Colonic mucosa (tissue), 4 donors: Measurements from ENCODE around the gene ZNF239. TPM values are rescaled to one million over a fixed set of nuclear protein-coding genes. Genes with fewer than 3 reads are reported as not detected.
"Not testable (repeated sequence)": the region's sequence is repeated elsewhere in the genome, so short reads cannot be mapped to it uniquely, and the experiment has no call there.

Experiments used
- DNase-seq: peaks from one replicate; pipeline ENCODE4 v3.0.0-alpha.2; 2020
- H3K27ac ChIP-seq: fragments of 200-600 bp; one replicate; pipeline ENCODE4 v1.8.0; 2021
- H3K27me3 ChIP-seq: fragments of 200-600 bp; one replicate; pipeline ENCODE4 v1.8.0; 2021
- H3K36me3 ChIP-seq: fragments of 200-600 bp; one replicate; pipeline ENCODE4 v1.8.0; 2021
- H3K4me1 ChIP-seq: fragments of 200-600 bp; one replicate; pipeline ENCODE4 v1.8.0; 2021; ENCODE audit warnings: mild to moderate bottlenecking
- H3K4me3 ChIP-seq: fragments of 200-600 bp; one replicate; pipeline ENCODE4 v1.8.0; 2021
- H3K9ac ChIP-seq, 2 donors: one replicate each; pipeline ENCODE4 v1.7.0; 2013; ENCODE audit warnings: control low read depth in 2 of 2, low read depth in 2 of 2, low read length in 2 of 2
- H3K9me3 ChIP-seq: fragments of 200-600 bp; one replicate; pipeline ENCODE4 v1.8.0; 2021
- intact Hi-C: fragments of 100-400 bp; cut with DNase I; formaldehyde crosslinking; loops from one replicate; pipeline ENCODE4 v1.14.1; 2022
- total RNA-seq, 2 donors: library from RNA; stranded (reverse); fragmentation: NEBNext Ultra II Directional in 1 of 2; extraction: Animal tissue kit (Norgen Biotek cat#: 25700) in 1 of 2; gene quantifications; one replicate each; pipeline ENCODE4 v1.2.1, GENCODE V29; 2021
- TF ChIP-seq, protein P1 (sequence below): fragments of 200-600 bp; IDR thresholded peaks from one replicate; pipeline ENCODE4 v1.8.0; 2022; ENCODE audit warnings: antibody characterized with exemption, mild to moderate bottlenecking
- donor health status: healthy.
- donor health status: DM: no; HTN: no; CAD: no.
- donor health status: DM: no; HTN: no; CAD: no.

Gene ZNF239
- total RNA-seq, 2 donors from 2014 or later: 1.2 to 1.9 TPM

DNA sequence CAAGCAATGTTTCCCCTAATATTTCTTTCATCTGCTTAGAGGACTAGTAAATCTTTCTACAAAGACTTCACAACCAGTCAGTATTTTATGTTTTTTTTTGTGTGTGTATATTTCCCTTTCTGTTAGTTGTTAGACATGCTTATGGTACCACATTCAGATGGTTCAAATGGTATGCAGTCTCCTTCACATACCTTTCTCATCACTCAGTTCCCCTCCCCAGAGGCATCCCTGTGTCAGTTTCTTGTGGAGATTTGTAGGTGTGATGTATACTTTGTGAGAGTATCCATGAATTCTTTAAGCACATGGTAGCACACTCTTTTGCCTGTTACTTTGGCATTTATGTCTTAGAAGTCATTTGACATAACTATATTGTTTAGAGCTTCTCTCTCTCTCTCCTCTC is 36.2 kb upstream of the ZNF239 start:
- H3K27me3 ChIP-seq: no peaks in the 10 kb centered on the region
- H3K27ac ChIP-seq: no peak overlapping the region
- no peaks in the 10 kb centered on the region for H3K4me1 ChIP-seq
- H3K9ac ChIP-seq: no peak overlapping the region
- no peaks in the 10 kb centered on the region for H3K9me3 ChIP-seq
- DNase-seq: no peak
- intact Hi-C loops: no loop called here
- no peaks in the 10 kb centered on the region for H3K36me3 ChIP-seq
- no peak overlapping the region for H3K4me3 ChIP-seq
- TF ChIP-seq, protein P1, sequence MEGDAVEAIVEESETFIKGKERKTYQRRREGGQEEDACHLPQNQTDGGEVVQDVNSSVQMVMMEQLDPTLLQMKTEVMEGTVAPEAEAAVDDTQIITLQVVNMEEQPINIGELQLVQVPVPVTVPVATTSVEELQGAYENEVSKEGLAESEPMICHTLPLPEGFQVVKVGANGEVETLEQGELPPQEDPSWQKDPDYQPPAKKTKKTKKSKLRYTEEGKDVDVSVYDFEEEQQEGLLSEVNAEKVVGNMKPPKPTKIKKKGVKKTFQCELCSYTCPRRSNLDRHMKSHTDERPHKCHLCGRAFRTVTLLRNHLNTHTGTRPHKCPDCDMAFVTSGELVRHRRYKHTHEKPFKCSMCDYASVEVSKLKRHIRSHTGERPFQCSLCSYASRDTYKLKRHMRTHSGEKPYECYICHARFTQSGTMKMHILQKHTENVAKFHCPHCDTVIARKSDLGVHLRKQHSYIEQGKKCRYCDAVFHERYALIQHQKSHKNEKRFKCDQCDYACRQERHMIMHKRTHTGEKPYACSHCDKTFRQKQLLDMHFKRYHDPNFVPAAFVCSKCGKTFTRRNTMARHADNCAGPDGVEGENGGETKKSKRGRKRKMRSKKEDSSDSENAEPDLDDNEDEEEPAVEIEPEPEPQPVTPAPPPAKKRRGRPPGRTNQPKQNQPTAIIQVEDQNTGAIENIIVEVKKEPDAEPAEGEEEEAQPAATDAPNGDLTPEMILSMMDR: no peak

DNA sequence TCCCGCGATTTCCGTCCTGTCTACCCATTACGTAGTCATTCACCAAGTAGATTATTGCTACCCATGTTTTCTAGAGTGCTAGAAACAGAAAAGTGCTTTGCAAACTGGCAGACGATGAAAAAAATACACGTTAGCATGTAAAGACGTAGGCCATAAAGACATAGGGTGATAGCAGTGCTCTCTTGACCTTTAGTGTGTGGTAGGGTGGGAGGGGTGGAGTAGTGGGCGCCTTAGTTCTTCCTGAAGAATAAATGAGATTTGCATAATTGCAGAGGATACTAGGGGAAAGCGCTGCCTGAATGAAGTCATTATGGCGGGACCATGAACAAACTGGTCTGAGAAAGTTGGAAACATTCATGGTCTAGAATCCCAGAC is 32.8 kb upstream of the ZNF239 start:
- no peak overlapping the region for H3K27ac ChIP-seq
- no peaks in the 10 kb centered on the region for H3K27me3 ChIP-seq
- no peaks in the 10 kb centered on the region for H3K4me1 ChIP-seq
- H3K9me3 ChIP-seq: no peaks in the 10 kb centered on the region
- TF ChIP-seq, protein P1: no peak
- peak overlapping the region in 1 of 2 donors; percentile 76 for H3K9ac ChIP-seq
- H3K4me3 ChIP-seq: peak overlapping the region; percentile 97
- no peaks in the 10 kb centered on the region for H3K36me3 ChIP-seq
- intact Hi-C loops: no loop called here
- no peak for DNase-seq

DNA sequence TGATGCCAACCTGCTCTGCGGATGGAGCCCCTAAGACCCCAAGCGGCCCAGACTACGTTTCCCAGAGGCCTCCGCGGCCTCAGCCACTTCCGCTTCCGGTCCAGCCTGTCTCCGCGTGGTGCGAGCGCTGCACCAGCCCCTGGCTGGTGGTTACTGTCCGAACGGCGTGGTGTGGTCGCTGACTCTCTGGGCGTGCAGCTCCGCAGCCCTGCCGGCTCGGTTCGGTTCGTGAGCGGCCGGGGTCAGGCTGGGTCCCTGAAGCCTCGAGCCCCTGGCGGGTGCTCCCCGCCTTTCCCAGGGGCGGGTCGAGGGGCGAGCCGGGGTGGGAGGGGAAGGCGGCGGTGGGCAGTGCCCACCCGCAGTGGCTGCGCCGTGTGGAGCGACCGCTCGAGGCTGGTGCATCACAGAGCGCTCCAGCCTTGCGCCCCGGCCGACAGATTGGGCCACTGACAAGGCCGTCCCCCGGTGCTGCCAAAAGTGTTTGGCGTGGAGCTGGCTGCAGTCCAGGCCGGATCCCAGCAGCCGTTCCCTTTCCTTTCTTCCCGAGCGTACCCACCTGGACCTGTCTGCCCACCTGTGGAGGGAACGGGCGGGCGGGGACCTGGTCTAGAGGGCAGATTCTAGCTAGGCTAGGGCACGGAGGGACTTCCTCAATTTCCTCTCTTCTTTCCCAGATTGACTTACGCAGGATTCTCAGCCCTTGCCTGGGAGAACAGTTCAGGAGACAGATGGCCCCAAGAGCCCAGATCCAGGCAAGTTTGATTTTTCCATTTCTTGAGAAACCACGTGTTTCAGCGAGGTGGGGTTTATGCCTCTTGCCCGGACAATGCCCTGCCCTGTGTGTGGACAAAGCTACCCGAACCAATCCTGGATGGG is 32.1 kb upstream of the ZNF239 start, which contains the start of gene ZNF485:
TSS of gene ZNF485 (plus strand) at position 116 of the 876 bp plus-strand sequence. CDS start at position 729, 613 bp downstream.
- H3K4me3 ChIP-seq: peak within 1 kb of the TSS; percentile 97
- peak within 1 kb of the TSS; percentile 31 for H3K27ac ChIP-seq
- no peaks in the 10 kb centered on the region for H3K9me3 ChIP-seq
- H3K27me3 ChIP-seq: no peaks in the 10 kb centered on the region
- TF ChIP-seq, protein P1: no peak
- no peaks in the 10 kb centered on the region for H3K36me3 ChIP-seq
- H3K4me1 ChIP-seq: no peaks in the 10 kb centered on the region
- peak within 1 kb of the TSS; percentile 66 to 76 for H3K9ac ChIP-seq
- intact Hi-C loops: no loop called here
- peak; percentile 68 for DNase-seq

DNA sequence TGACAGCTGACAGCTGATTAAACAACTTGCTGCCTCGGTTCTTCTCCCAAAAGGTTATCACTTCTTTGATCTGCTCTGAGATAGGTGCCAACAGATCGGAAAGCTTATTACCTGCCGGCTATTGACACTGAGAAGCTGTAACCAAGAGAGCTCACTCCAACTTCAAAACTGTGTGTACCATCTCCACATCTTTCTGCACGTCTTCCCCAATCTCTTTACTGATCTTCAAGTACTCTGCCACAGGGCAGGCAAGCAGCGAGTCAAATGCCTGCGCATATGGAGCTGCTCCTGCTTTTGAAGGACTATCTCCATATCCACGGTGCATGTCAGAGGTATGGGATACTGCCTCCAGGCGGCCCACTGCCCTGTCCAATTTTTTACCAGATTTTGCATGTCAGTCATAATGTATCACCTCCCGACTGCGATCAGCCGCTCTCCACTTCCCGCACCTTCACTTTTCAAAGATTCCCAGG is 31.5 kb upstream of the ZNF239 start:
- Histone ChIP-seq H3K27ac (no peak overlapping the region), H3K9ac (peak overlapping the region; percentile 66 to 76)

DNA sequence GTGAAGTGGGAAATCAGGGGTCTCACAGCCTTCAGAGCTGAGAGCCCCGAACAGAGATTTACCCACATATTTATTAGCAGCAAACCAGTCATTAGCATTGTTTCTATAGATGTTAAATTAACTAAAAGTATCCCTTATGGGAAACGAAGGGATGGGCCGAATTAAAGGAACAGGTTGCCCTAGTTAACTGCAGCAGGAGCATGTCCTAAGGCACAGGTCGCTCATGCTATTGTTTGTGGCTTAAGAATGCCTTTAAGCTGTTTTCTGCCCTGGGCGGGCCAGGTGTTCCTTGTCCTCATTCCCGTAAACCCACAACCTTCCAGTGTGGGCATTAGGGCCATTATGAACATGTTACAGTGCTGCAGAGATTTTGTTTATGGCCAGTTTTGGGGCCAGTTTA is 27.2 kb upstream of the ZNF239 start:
- H3K9ac ChIP-seq, H3K4me1 ChIP-seq, H3K27ac ChIP-seq, H3K36me3 ChIP-seq, H3K4me3 ChIP-seq, H3K9me3 ChIP-seq, intact Hi-C loops, H3K27me3 ChIP-seq, DNase-seq: not testable (repeated sequence)

More for the DNA sequence above, 31.5 kb upstream of the ZNF239 start:
- Histone ChIP-seq H3K4me3 (peak overlapping the region; percentile 97), H3K4me1 (no peaks in the 10 kb centered on the region), H3K36me3 (no peaks in the 10 kb centered on the region), H3K27me3 (no peaks in the 10 kb centered on the region), H3K9me3 (no peaks in the 10 kb centered on the region)
- TF ChIP-seq, protein P1: no peak
- DNase-seq: no peak
- intact Hi-C loops: no loop called here

DNA sequence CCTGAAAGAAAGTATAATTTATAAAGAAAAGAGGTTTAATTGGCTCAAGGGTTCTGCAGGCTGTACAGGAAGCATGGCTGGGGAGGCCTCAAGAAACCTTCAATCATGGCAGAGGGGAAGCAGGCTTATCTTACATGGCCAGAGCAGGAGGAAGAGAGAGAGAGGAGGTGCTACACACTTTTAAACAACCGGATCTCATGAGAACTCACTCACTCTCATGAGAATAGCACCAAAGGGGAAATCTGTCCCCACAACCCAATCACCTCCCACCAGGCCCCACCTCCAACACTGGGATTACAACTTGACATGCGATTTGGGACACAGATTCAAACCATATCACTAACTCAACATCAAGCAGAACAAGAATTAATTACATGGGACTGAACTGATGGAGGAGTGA is 24.9 kb upstream of the ZNF239 start:
- no peak overlapping the region for H3K9ac ChIP-seq
- intact Hi-C loops: no loop called here

More for the DNA sequence above, 24.9 kb upstream of the ZNF239 start:
- no peak overlapping the region for H3K27ac ChIP-seq
- H3K4me1 ChIP-seq: no peaks in the 10 kb centered on the region
- TF ChIP-seq, protein P1: no peak
- H3K4me3 ChIP-seq: no peak overlapping the region
- H3K9me3 ChIP-seq: no peaks in the 10 kb centered on the region
- no peaks in the 10 kb centered on the region for H3K36me3 ChIP-seq
- no peak for DNase-seq
- H3K27me3 ChIP-seq: no peaks in the 10 kb centered on the region
